Gastroesophageal sphincter (tissue), 3 donors: ENCODE results near the gene PTPRE.

Experiments
- CTCF ChIP-seq, 4 experiments: fragments of 200-600 bp in 2 of 4; fragments of 450-650 bp in 2 of 4; sonication (generic) in 1 of 4; IDR thresholded peaks; one replicate each; pipeline ENCODE4 v1.5.1; 2017 to 2019; ENCODE audit warnings: antibody characterized with exemption in 4 of 4, mild to moderate bottlenecking in 2 of 4, moderate library complexity in 2 of 4
- EP300 ChIP-seq: sonication (generic); formaldehyde crosslinking; IDR thresholded peaks from one replicate; pipeline ENCODE4 v1.6.1; 2017; ENCODE audit warnings: antibody characterized with exemption, mild to moderate bottlenecking
- POLR2A ChIP-seq, 2 donors: fragments of 450-650 bp; IDR thresholded peaks; one replicate each; pipeline ENCODE4 v1.6.1; 2017; ENCODE audit warnings: antibody characterized with exemption in 2 of 2, mild to moderate bottlenecking in 2 of 2, moderate library complexity in 1 of 2
- POLR2AphosphoS5 ChIP-seq: sonication (generic); formaldehyde crosslinking; IDR thresholded peaks from one replicate; pipeline ENCODE4 v1.6.1; 2017; ENCODE audit warnings: antibody characterized with exemption

- TF ChIP-seq EP300 = no peak
- no peak for TF ChIP-seq CTCF (IDR thresholded peaks at IDR 0.05)
- TF ChIP-seq POLR2A (IDR thresholded peaks at IDR 0.05) = no peak
- TF ChIP-seq POLR2AphosphoS5 = no peak
Measured at GRCh38 chr10:128098631-128099030, 191.7 kb downstream of the PTPRE start.
